ENCODE measurements around the gene STXBP4.
"Not testable (repeated sequence)": the region's sequence is repeated elsewhere in the genome, so short reads cannot be mapped to it uniquely, and the experiment has no call there.

STXBP4 gene

GRCh38 chr17:55057184-55057583 lies 88.6 kb downstream of the STXBP4 start:
- DNase-seq, result no peak

- no peak for DNase-seq
Measured at GRCh38 chr17:55059724-55060123, 91.2 kb downstream of the STXBP4 start.

GRCh38 chr17:55062921-55063320 lies 94.4 kb downstream of the STXBP4 start:
- no peak for DNase-seq

GRCh38 chr17:55063885-55064874 lies 95.6 kb downstream of the STXBP4 start:
- no peak for DNase-seq

GRCh38 chr17:55067697-55068439 lies 99.3 kb downstream of the STXBP4 start:
- DNase-seq, result no peak

- no peak for DNase-seq
Measured at GRCh38 chr17:55068862-55069811, 100.6 kb downstream of the STXBP4 start.

GRCh38 chr17:55069983-55070529 lies 101.5 kb downstream of the STXBP4 start:
- DNase-seq, result no peak

GRCh38 chr17:55072898-55073297 lies 104.3 kb downstream of the STXBP4 start:
- DNase-seq, result no peak

- DNase-seq, result not testable (repeated sequence)
Measured at GRCh38 chr17:55073467-55073866, 104.9 kb downstream of the STXBP4 start.

GRCh38 chr17:55081559-55081958 lies 113.0 kb downstream of the STXBP4 start:
- DNase-seq, result no peak

- no peak for DNase-seq
Measured at GRCh38 chr17:55086635-55087058, 118.1 kb downstream of the STXBP4 start.

GRCh38 chr17:55089256-55089655 lies 120.7 kb downstream of the STXBP4 start:
- DNase-seq, result no peak

- DNase-seq, result no peak
Measured at GRCh38 chr17:55090079-55090492, 121.5 kb downstream of the STXBP4 start.

- DNase-seq, result no peak
Measured at GRCh38 chr17:55093353-55093752, 124.8 kb downstream of the STXBP4 start.

- DNase-seq, result no peak
Measured at GRCh38 chr17:55098765-55099164, 130.2 kb downstream of the STXBP4 start.

- no peak for DNase-seq
Measured at GRCh38 chr17:55110521-55110920, 142.0 kb downstream of the STXBP4 start.

- no peak for DNase-seq
Measured at GRCh38 chr17:55114283-55114682, 145.7 kb downstream of the STXBP4 start.

GRCh38 chr17:55116440-55116914 lies 147.9 kb downstream of the STXBP4 start:
- DNase-seq, result no peak

- DNase-seq, result no peak
Measured at GRCh38 chr17:55117164-55117563, 148.6 kb downstream of the STXBP4 start.

- DNase-seq, result no peak
Measured at GRCh38 chr17:55120651-55121050, 152.1 kb downstream of the STXBP4 start.

- no peak for DNase-seq
Measured at GRCh38 chr17:55121268-55121667, 152.7 kb downstream of the STXBP4 start.

GRCh38 chr17:55122114-55122513 lies 153.5 kb downstream of the STXBP4 start:
- no peak for DNase-seq

All from NCI-H2029 (cell line).